NOMO-1 (cell line): ENCODE results near the gene UBE2O.
"Not testable (repeated sequence)": the region's sequence is repeated elsewhere in the genome, so short reads cannot be mapped to it uniquely, and the experiment has no call there.

ENCODE experiments used
- DNase-seq, 2 experiments: peaks; one replicate each; lab custom pipeline; 2025; ENCODE audit not compliant: unreplicated experiment in 2 of 2; lab: John Stamatoyannopoulos, UW

The UBE2O gene

DNA sequence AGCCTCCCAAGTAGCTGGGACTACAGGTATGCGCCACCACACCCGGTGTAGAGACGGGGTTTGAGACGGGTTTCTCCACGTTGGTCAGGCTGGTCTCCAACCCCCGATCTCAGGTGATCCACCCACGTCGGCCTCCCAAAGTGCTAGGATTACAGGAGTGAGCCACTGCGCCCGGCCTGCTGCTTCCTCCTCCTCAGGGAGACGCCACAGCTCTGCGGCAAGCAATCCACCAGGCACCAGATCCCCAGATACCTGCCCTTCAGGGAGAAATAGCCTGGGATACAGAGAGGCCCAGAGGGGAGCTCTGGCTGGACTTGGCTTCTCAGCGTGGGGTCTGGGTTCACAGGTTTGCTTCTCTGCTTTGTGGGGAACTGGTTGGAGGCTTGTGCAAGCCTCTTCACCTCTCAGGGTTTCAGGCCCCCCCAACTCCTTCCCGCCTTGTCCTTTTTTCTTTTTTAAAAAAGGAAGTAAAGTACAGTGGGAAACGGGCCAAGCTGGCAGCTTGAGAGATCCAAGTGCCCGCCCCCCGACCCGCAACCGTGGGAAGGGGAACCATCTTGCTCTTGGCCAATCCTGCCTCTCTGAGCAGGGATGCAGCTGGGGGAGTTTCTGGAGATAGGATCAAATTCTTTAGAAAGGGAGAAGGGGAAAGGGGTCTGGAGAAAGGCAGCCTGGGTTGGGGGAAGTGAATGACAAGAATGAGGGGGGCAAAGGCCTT, 71.2 kb downstream of the UBE2O start:
- DNase-seq, result peak; percentile 54 to 77

DNA sequence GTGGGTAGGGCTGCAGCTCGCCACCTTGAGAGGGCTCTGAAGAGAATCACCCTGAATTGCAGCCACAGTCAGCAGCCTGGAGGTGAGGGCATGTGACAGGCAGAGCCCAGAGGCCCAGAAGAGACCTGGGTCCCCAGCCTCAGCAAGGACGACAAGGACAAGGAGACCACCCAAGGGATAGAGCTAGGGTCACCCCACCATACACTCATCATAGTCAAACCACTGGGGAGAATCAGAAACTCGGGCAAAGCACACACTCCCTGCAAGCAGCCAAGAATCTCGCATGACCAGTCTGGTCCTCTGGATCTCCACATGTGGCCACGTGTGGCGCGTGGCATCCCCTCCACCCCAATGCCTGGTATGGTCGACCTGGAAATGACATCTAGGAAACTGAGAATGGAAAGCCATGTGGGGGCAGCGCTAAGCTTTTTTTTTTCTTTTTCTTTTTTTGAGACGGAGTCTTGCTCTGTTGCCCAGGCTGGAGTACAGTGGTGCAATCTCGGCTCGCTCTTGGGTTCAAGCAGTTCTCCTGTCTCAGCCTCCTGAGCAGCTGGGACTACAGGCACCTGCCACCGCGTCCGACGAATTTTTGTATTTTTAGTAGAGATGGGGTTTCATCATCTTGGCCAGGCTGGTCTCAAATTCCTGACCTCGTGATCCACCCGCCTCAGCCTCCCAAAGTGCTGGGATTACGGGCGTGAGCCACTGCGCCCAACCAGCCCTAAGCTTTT, 73.1 kb downstream of the UBE2O start:
- no peak for DNase-seq

DNA sequence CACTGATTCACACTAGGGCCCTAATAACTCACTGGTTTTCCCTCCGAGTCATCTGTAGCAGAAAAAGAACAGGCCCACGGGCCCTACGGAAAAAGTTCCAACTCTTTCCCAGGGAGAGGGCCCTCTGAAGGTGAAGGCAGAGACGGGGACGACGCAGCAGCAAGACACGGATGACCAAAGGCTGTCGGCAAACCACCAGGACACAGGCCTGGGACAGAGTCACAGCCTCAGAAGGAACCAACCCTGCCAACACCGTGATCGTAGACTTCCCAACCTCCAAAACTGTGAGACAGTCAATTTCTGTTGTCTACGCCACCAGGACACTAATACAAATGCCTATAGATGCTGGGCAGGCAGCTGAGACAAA, 73.7 kb downstream of the UBE2O start:
- DNase-seq, result no peak

DNA sequence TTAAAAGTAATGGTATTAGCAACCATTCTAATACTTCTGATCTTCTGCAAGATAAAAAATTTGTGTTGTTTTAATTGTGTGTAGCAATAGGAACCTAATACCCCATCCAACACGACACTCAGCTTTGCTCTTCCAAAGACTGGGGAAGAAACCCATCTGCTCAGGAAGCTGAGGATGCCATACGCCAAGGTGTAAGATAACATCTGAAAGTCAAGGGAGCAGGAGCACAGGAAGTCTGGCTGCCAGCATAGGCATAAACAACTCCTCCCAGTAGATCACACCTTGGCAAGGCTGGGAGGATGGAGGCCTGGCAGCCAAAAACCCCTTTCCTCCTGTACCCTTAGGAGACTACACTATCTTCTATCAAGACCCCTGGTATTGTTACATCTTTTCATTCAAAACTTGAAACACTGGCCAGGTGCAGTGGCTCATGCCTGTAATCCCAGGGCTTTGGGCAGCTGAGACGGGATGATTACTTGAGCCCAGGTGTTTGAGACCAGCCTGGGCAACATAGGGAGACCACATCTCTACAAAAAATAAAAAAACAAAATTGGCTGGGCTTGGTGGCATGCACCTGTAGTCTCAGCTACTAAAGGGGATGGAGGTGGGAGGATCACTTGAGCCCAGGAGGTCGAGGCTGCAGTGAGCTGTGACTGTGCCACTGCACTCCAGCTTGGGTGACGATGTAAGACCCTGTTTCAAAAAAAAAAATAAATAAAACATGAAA, 74.2 kb downstream of the UBE2O start:
- DNase-seq, result no peak

DNA sequence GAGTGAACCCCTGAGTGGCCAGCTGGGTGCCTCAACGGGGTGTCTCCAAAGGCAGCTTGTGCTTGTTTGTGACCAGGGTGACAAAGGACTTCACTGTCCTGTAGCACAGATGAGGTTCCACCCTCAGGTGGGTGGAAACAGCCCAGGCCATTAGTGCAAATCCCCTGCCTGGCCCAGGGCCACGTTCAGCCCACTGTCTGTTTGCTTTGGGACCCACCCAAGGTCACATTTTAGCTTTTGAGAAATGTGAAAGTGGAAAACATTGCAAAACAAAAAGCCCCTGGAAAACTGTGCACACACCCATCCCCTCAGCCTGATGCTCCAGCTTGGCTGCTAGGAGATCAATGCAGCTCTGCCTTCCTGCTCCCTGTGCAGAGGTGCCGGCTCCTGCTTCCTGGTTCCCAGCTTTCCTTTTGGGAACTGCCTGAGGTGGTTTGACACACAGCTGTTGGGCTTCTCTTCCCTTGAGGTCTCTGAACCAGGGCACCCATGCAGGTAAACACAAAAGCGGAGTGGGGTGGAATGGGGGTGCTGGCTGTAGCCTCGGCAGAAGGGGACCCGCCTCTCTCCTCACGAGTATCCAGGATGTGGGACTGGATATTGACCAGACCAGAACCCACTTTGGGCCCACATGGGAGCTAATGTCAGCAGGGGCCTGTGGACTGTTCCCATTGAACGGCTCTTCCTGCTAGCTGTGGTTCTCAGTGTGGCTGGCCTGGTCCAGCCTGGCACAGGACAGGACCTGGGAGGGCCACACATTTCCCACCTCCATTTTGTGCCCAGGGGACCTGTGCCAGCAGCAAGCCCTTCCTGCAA, 76.4 kb downstream of the UBE2O start:
- no peak for DNase-seq

DNA sequence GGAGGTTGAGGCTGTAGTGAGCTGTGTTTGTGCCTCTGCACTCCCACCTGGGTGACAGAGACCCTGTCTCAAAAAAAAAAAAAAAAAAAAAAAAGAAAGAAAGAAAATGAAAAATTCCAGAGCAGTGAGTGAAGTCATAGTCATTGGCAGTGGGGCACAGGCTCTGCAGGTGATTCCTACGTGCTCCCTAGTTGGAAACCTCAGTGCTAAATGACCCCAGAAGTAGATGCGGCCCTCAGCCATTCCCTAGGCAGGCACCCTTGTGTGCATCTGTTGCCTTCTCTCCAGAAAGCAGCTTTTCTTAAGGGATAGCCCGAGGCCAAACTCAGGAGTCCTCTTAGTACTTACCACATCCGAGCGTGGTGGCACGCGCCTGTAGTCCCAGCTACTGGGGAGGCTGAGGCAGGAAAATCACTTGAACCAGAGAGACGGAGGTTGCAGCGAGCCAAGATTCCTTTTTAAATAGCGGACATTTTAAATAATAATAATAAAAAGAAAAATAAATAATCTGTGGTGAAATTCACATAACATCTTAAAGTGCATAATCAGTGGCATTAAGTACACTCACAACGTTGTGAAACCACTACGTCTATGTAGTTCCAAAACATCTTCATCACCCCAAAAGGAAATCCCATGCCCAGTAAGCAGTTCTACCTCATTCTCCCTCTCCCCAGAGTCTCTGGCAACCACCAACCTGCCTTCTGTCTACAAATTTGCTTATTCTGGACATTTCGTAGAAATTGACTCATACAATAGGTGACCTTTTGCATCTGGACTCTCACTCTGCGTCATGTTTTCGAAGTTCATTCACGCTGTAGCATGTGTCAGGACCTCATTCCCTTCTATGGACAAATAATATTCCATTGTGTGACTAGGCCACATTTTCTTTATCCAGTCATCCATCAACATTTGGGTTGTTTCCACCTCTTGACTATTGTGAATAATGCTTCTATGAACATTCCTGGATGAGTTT, 81.0 kb downstream of the UBE2O start:
- DNase-seq, result no peak

DNA sequence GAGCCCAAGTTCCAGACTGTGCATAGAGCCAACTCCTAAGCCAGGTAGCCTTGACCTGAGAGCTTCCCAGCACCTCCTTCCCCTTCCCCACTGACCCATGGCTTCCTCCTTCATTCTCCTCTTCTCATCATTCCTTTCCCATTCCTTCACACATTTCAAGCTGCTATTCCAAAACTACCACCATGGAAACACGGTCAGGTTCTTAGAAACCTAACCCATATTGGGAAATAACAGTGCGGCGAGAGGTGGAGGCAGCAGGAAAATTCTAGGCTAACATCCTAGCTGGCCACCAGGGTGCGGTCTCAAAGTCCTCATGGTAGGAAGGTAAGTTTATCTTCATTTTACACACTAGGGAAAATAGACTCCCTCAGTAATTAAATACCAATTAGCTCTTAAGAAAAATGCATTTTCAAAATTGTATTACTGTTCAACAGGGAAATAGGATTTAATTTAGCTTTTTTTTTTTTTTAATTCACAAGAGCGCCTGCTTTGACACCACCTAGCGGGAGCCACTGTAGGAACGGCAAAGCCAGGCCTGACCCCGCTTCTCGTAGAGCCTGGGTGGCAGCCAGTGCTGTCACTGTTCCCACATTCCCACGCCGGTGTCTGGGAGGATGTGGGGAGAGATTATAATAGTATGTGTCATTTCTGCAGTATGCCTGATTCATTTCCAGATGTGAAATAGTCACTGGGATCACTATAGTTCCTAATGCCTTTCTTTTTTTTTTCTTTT, 82.5 kb downstream of the UBE2O start:
- DNase-seq, result no peak

DNA sequence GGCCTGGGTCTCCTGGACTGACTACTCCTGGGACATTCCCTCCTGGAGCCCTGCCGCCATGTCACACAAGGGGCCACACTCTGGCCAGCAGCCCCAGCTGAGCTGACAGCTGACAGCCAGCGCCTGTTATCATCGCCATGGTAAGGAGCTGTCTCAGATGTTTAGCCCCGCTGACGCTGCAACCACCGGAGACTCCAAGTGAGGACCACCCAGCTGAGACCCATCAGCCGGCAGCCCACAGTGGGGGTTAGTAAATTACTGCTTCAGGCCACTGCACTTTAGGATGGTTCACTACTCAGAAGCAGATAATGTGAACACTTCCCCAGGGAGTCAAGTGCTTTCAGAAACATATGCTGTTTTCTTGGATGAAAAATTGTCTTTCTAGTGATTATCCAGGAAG, 83.1 kb downstream of the UBE2O start:
- DNase-seq, result no peak

DNA sequence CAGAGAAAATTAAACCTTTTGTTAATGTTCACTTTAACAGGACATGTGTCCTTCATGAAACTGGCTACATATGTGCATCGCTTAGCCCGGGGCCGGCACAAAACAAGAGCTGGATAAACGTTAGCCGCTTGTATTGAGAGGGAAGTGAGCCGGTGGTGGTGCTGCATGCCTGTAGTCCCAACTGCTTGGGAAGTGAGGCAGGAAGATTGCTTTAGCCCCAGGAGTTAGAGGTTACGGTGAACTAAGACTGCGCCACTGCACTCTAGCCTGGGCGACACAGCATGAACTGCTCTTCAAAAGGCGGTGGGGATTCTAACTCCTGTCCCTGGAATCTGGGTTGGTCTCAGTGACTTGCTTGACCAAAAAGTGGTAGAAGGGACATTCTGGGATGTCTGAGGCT, 83.6 kb downstream of the UBE2O start:
- DNase-seq, result no peak

DNA sequence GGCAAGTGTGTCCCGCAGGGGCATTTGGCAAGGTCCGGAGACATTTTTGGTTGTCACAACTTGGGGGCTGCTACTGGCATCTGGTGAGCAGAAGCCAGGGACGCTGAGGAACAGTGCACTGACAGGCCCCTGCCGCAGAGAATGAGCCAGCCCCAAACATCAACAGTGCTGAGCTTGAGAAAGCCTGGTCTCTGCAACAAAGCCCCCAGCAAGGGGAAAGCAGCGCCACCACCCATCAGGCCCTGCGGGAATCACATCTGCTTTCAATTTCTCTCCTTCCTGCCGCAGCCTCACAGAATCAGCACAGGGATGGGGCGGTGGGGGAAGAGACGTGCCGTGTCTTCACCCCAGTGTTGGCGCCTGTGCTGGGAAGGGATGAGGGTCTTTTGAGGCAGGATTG, 84.4 kb downstream of the UBE2O start:
- DNase-seq, result no peak

DNA sequence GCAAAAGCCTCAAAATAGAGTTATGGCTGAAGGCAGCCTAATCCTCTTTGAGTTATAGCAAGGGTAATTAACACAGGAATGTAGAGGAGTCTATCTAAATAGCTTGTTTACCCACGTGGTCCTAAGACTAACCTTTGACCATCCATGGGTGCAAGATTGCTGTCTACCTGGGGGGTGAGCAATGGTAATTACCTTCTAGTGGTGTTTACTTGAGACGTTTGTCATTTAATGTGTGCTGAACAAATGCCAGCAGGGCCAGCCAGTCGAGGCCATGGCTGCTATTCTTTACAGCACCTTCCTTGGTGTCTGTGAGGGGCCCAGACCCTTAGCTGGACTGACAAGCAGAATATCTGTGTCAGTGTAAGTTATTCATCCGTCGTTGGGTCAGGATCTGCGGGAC, 85.3 kb downstream of the UBE2O start:
- DNase-seq, result no peak

DNA sequence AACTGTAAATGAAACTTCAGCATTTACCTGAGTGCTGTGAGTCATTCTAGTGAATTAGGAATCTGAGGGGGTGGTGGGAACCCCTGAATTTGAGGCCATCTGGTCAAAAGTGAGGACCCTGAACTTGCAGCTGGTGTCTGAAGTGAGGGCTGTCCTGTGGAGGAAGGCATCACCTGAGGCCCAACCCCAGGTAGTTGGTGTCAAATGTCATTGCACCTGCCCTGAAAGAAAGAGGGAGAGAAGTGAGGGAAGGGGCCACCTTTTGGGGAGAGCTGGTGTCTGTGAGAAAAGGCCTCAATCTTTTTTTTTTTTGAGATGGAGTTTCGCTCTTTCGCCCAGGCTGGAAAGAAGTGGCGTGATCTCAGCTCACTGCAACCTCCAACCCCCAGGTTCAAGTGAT, 86.7 kb downstream of the UBE2O start:
- DNase-seq, result no peak

DNA sequence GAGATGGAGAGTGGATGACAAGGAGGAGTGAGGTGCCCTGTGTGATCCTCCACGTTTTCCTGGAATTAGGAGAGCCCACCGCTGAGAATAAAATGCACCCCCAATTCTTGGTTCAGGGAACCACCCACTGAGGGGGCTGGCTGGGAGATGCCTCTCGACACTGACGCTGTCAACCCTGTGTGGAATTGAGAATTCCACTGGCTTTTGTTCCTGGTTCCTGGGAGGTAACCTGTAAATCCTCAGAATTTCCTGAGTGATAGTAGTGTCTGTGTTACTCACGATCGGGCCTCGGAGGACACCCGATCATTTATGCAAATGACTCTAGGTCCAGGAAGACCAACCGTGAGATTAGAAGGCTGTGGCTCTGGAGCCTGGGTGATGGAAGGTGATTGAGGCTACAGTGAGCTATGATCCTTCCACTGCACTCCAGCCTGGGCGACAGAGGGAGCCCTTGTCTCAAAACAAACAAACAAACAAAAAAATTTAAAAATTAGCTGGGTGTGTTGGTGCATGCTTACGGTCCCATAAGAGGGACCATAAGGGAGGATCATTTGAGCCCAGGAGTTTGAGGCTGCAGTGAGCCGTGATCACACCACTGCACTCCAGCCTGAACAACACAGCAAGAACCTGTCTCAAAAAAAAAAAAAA, 87.6 kb downstream of the UBE2O start:
- no peak for DNase-seq

DNA sequence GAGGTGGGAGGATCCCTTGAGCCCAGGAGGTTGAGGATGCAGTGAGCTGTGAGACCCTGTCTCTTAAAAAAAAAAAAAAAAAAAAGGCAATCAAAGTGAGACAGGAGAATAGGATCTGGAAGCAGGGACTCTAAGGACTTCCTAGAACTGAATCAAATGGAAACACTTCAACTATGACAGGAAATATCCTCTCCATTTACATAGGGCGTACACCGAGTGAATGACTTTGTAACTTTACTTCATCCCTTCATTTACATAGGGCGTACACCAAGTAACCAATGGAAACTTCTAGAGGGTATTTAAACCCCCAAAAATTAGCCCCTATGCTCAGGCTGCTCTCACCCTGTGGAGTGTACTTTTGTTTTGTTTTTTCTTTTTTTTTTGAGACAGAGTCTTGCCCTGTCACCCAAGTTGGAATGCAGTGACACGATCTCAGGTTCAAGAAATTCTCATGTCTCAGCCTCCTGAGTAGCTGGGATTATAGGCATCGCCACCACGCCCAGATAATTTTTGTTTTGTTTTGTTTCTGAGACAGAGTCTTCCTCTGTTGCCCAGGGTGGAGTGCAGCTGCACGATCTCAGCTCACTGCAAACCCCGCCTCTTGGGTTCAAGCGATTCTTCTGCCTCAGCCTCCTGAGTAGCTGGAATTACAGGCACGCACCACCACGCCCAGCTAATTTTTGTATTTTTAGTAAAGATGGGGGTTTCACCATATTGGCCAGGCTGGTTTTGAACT, 89.7 kb downstream of the UBE2O start:
- DNase-seq, result no peak

DNA sequence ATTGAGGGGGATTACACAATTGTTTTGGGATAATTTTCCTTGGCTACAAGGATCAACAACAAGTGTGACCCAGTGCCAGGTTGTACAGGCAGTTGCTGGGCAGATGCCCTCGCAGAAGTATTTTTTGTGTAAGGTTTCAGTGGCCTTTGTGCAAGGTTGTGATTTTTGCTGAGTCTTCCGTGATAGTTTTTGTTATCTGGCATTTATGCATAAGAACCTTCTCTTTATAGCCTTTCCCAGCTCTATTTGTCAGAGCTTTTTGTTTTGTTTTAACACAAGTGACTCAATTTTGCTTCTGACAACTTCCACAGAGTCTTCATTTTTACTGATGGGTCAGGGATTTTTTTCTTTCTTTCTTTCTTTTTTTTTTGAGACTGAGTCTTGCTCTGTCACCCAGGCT, 92.5 kb downstream of the UBE2O start:
- DNase-seq, result no peak

DNA sequence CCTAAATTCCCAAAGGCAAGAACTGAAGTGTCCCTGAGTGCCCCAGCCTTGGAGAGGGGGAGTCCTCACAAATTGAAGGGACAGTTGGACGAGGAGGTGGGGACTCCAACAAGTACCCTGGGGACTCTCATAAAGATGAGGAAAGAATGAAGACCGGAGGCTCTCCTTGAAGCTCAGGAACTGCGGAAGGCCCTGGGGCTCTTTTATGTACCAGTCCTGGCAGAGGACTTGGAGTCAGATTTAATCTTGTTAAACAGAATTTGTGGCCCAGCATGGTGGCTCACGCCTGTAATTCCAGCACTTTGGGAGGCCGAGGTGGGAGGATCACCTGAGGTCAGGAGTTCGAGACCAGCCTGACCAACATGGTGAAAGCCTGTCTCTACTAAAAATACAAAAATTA, 93.2 kb downstream of the UBE2O start:
- DNase-seq, result not testable (repeated sequence)

DNA sequence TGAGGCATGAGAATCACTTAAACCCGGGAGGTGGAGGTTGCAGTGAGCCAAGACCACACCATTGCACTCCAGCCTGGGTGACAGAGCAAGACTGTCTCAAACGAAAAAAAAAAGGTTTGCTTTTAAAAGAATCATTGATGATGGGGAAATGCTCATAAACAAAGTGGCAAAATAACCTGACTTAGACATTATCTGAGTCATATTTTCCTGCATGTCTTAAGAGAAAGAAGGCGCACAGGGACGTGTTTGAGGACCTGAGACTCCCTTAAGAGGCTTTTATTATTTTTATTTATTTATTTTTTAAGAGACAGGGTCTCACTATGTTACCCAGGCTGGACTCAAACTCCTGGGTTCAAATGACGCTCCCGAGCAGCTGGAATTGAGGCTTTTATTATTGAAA, 93.6 kb downstream of the UBE2O start:
- no peak for DNase-seq

DNA sequence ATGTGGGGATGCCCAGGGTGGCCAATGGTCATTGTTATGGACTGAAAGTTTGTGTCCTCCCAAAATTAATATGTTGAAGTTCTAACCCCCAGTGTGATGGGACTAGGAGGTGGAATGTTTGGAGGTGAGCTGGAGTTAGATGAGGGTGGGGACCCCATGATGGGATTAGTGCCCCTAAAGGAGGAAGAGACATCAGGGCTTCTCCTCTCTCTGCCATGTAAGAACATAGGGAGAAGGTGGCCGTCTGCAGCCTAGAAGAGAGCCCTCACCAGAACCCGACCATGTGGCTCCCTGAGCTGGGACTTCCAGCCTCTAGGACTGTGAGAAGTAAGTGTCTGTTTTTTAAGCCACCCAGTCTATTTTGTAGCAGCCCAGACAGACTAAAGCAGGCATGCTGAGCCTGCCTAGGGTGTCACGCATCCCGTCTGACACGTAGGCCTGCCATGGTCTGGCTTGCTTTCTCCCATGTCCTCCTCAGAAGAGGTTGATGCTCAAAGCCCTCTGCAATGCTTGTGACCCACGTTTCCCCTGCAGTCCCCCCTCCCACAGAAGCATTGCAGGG, 95.3 kb downstream of the UBE2O start:
- no peak for DNase-seq
